GM21381 (cell line): Measurements from ENCODE around the gene NTM.

Experiments used
- ATAC-seq: cut with Tn5 transposase; IDR thresholded peaks from one replicate; pipeline ENCODE4 v1.9.1; 2021; ENCODE audit warnings: mild to moderate bottlenecking, moderate library complexity; ENCODE audit not compliant: unreplicated experiment

The NTM gene

GRCh38 chr11:132078264-132079076, 708.1 kb downstream of the NTM start:
- no peak for ATAC-seq

- ATAC-seq: no peak
Observed at GRCh38 chr11:132080127-132080526, 709.7 kb downstream of the NTM start.

GRCh38 chr11:132082566-132082965, 712.2 kb downstream of the NTM start:
- no peak for ATAC-seq

- ATAC-seq: no peak
Observed at GRCh38 chr11:132084433-132084832, 714.0 kb downstream of the NTM start.

- no peak for ATAC-seq
Observed at GRCh38 chr11:132087148-132087547, 716.7 kb downstream of the NTM start.

GRCh38 chr11:132088551-132088950, 718.1 kb downstream of the NTM start:
- no peak for ATAC-seq

GRCh38 chr11:132093536-132094259, 723.3 kb downstream of the NTM start:
- no peak for ATAC-seq

GRCh38 chr11:132094598-132094997, 724.2 kb downstream of the NTM start:
- ATAC-seq: no peak

- ATAC-seq: no peak
Observed at GRCh38 chr11:132095230-132096131, 725.1 kb downstream of the NTM start.

- no peak for ATAC-seq
Observed at GRCh38 chr11:132096132-132096825, 725.9 kb downstream of the NTM start.

- ATAC-seq: no peak
Observed at GRCh38 chr11:132099692-132100091, 729.3 kb downstream of the NTM start.

- ATAC-seq: no peak
Observed at GRCh38 chr11:132100583-132100982, 730.2 kb downstream of the NTM start.

- no peak for ATAC-seq
Observed at GRCh38 chr11:132101881-132102280, 731.5 kb downstream of the NTM start.

- ATAC-seq: no peak
Observed at GRCh38 chr11:132103021-132103420, 732.6 kb downstream of the NTM start.

GRCh38 chr11:132106096-132106982, 735.9 kb downstream of the NTM start:
- ATAC-seq: no peak

- no peak for ATAC-seq
Observed at GRCh38 chr11:132111316-132111715, 740.9 kb downstream of the NTM start.

- no peak for ATAC-seq
Observed at GRCh38 chr11:132111838-132112237, 741.4 kb downstream of the NTM start.

- no peak for ATAC-seq
Observed at GRCh38 chr11:132112846-132113245, 742.4 kb downstream of the NTM start.

GRCh38 chr11:132114185-132114584, 743.8 kb downstream of the NTM start:
- no peak for ATAC-seq

GRCh38 chr11:132114743-132115142, 744.3 kb downstream of the NTM start:
- ATAC-seq: no peak
